ENCODE measurements around the gene NMRK1.

Gene NMRK1

DNA sequence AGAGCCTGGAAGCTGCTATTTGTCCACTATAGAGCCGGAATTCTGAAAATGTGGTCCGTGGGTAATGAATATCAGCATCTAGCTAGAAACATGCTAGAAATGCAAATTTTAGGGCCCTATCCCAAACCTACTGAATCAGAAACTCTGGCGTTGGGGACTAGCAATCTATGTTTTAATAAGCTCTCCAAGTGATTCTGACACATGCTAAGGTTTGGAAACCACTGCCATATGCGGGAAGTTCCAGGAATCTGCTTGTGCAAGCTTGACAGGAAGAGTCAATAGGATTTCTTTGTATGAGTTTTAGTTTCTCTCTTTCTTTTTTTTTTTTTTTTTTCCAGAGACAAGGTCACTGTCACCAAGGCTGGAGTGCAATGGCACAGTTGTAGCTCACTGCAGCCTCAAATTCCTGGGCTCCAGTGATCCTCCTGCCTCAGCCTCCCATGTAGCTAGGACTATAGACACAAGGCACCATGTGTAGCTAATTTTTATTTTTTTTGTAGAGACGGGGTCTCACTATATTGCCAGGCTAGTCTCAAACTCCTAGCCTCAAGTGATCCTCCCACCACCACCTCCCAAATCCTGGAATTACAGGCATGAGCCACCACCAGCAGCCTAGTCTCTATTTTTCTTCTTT lies 33.5 kb downstream of the NMRK1 start:
- no peak for DNase-seq

DNA sequence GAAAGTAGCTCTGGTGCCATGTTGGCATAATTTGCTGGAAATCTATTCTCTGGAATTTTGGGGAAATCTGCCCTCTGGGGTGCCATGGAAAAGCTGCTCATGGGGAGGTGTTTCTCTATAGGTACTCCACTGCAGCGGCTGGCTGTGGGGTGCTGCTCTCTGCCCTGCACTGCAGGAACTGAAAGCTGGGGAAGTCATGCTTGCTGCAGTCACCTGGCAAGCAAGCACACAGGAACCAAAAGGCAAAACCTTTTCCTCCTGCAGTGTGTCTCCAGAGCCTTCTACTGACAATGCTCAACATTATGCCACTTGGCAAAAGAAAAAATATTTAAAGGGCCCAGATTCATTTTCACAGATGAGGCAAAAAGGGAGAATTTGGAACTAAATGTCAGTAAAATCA lies 34.1 kb downstream of the NMRK1 start:
- no peak for DNase-seq

GRCh38 chr9:75051285-75051684 lies 36.7 kb downstream of the NMRK1 start:
- DNase-seq: no peak

- no peak for DNase-seq
Measured at GRCh38 chr9:75047506-75047905, 40.4 kb downstream of the NMRK1 start.

DNA sequence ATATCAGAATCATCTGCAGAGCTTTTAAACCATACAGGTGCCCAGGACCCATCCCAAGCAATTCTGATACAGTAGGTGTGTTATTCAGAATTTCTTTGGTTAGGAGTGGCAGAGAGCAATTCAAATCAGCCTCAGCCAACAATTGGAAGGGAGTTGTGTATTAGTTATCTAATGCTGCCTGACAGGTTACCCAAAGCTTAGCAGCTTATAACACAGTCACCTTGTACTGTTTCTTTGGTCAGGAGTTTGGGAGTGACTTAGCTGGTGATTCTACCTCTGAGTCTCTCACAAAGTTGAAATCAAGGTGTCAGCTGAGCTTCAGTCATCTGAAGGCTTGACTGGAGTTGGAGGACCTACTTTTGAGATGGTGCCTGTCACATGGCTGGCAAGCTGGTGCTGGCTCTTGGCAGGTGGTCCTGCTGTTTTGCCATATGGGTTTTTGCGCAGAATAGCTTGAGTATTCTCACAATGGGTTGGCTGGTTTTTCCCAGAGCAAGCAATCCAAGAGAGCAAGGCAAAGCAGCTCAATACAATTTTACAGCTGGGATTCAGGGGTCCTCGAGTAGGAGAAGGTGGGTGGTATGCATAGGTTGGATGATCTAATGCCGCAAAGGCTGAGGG lies 41.1 kb downstream of the NMRK1 start:
- DNase-seq: no peak

GRCh38 chr9:75041041-75041440 lies 46.9 kb downstream of the NMRK1 start:
- no peak for DNase-seq

GRCh38 chr9:75039801-75040200 lies 48.2 kb downstream of the NMRK1 start:
- DNase-seq: no peak

GRCh38 chr9:75039009-75039408 lies 48.9 kb downstream of the NMRK1 start:
- no peak for DNase-seq

DNA sequence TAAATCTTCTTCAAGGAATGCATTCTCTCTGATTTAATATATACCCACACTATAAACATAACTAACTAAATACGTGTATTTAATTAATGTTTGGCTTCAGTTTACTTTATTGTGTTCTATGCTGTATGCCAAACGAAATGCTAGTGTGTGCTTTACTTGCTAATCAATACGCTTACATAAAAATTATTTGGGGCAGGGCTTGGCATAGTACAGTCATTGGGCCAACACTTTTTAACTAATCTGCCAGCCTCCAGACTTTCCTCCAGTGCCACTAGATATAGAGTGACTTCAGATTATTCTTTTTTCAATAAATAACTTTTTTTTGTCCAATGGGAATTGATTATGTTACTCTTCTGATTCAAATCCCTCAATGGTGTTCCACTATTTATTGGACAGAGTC lies 51.2 kb downstream of the NMRK1 start:
- no peak for DNase-seq

DNA sequence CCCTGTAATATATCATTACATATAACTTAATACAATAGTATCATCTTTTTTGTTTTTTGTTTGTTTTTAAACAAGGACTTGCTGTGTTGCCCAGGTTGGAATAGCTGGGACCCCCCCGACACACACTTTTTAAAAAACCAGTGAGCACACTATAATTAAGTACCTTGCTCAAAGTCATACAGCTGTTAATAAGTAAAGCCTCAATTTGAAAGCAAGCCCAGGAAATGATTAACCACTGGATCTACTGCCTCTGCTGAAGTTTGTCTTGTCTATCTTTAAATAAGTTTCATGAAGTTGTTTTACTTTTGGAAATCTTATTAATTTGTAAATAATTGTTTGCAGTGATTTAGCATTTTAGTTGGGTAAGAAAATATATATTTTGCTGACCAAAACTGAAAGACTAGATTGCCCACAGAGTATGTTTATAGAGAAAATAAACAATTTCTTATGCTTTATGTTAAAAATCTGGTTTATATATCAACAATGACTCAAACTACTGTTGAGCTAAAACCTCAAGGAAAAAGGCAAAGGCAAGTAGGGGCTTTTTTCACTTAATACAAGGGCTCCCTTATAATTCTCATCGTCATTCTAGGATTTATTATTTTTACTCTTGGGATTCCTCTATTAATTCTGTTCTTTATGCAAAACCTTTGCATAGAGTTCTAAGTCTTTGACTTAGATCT lies 54.0 kb downstream of the NMRK1 start:
- no peak for DNase-seq

DNA sequence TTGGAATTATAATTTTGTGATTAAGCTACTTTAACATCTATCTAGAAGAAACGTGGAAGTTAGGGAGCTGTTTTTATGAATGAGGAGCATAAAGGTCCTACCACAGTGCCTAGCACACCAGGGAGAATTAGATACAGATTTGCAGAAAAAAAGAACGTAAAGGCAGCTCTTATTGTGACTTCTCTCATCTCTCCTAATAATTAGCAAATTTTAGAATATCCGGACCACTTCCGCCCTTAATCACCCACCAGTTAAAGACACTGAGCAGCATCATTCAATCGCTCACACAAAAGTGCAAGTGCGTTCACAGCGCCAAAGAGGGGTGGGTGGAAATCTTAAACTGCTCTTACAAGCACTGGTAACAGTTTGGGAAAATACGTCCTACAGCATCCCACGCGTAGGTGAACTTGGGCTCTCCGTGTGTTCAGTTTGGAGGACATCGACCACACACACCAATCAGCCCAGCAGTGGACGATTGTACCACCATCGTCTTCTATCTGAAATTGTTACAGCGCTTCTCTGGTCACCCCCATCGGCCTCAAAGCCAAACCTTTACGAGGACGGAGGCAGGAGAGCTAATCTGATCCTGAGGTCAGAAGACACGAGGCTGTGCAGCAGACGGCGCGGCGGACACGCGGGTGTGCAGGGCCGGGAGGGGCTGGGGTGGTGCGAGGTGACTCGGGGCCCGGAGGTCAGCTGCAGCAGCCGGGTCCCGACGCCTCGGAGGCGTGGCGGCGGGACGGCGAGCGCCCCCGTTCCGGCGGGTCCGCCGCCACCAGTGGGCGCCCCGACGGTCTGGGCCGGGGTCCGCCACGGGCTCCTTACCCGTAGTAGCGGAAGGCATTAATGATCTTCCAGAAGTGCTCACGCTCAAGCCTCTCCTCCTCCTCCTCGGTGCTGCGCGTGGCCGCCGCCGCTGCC lies 60.5 kb downstream of the NMRK1 start:
- DNase-seq: peak; percentile 69 to 75

DNA sequence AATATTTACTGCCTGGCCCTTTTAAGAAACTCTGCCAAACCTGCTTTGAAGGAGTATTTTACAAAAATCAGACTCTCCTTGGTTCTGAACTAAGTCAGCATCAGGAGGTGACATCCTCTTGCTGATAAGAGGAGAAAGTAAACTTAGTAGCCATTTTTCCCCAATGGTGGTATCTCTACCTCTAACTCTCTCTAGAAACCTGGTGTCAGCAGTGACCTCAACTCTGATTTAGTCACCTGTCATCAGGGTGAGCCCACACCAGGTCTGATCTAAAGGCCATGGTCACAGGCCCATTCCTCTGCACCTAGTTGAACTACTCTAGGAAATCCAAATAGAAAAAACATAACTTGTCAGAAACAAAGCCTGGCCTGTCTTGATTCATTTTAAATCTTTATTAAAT lies 64.1 kb downstream of the NMRK1 start:
- no peak for DNase-seq

DNA sequence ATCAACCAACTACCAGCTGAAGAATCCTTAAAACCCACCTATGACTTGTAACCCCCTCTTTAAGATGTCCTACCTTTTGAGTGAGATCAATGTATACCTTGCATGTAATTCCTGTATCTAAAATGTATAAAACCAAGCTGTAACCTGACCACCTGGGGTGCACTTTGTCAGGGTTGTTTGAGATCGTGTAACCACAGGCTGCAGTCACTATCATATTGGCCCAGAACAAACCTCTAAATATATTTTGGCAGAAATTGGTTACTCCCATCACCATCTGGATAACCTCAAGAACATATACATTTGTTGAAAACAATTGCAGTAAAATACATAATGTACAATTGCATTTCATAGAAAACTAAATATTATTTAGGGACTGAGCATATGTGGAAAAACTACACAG lies 68.3 kb downstream of the NMRK1 start:
- no peak for DNase-seq

DNA sequence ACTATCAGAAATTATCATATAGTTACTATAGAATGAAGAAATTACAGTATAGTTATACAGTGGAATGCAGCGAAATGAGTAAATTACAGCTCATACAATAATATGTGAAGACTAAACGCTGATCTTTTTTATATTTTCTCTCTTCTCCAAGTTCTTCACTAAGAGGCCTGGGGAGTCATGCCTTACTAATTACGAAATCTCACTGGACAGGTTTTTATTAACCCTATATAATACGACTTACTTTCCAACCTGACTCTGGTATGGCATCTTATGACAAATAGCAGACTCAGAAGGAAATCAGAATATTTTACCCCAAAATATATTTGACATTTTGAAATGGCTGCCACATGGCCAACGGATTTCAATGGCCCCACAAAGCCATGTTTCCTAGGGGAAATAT lies 68.9 kb downstream of the NMRK1 start:
- DNase-seq: no peak

DNA sequence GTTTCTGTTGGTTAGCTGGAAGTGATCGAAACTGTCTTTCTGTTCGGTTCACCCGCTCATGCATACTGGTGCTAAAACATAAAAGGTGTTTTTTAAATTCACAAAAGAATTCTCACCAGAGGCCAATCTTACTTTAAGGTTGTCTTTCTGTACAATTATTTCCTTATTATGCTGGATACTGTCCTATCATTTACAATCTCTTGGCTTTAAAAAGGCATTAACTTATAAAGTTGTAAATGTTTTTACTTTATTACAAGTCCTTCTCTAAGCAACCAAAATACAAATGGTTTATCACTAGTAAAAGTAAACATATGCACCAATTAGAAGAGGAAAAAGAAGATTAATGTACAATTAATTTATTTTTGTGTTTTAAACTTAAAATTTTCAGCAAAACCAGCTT lies 70.6 kb downstream of the NMRK1 start:
- DNase-seq: no peak

GRCh38 chr9:75013735-75014134 lies 74.2 kb downstream of the NMRK1 start:
- no peak for DNase-seq
